COLO829 (cell line): ENCODE data around the gene NAV2.

ENCODE experiments used
- DNase-seq: peaks from one replicate; pipeline ENCODE4 v3.0.0; 2012; ENCODE audit warnings: low spot score

The NAV2 gene

DNA sequence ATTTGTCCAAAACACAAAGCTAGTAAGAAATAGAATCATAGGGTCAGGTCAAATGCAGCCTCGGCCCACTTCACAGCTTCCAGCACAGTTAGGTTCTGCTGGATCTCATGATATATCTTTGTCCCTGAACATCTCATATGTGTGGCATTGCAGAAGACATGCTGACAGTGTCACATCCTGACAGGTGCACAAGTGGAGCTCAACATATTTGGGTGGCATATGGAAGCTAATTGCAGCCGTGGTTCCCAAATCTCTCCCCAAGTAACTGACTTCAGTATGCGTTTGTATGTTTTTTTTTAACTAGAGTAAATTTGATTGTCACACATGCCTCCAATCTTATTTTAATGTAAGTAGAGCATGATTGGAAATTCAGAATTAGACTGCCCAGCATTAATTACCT is 33.4 kb downstream of the NAV2 start:
- no peak for DNase-seq

DNA sequence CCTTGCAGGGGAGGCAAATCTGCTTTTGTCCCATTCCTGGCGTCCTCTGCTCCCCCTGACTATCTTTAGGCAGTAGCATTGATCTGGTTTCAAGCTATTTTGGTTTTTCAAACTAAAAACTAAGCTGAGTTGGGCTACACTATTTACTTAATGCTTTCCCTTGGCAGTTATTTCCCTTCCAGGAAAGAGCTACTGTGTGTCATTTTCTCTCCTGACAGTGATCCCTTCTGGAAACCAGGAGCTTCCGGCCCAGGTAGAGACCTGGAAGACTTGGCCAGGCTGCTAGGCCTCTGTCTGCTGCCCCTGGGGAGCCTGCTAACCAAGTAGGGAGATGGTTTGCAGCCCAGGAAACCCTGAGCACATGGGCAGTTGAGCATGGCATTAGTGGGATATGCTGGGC is 35.0 kb downstream of the NAV2 start:
- DNase-seq = no peak

DNA sequence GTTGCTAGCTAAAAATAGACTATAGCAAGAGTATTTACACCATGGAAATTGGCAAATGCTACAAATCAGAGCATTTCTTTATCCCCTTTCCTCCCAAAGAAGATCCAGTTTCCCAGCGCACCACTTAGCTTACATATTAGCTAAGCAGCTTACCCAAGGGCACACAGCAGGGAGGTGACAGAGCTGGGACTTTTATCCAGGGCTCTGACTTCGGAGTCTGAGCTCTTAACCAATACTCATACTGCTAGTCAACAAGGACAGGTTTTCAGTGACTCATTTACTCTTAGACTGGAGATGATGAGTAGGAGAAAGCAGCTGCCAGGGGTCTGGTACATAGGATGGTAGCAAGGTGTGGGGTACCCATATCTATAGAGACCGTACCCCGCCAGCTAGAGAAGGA is 38.4 kb downstream of the NAV2 start:
- no peak for DNase-seq

DNA sequence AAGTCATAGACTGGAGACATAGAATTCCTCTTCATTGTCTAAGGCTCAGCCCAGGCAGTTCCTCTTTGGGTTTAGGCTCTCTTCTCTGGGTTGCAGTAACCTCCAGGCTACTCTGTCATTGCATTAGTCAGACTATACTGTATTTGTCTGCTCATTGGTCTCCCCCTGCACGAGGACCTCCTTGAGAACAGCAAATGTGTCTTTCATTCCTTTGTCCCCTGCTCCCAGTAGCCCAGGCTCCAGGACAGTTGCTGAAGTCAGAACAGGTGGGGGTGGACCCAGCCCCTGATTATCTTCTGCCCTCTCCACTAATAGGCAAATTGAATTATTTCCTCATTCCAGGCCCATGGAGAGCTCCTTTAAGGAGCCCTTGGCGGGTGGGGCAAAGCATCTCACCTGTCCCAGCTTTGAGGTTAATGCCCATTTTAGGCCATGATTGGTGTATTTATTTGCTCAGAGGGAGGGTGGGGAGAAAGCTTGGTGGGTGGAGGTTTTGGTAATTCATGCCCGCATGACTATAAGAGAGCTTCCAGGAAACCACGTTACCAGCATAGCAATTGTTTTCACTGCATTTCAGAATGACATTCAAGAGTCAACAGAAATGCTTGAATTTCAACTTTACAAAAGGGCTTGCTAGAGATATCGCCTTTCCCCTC is 40.9 kb downstream of the NAV2 start:
- DNase-seq = no peak

DNA sequence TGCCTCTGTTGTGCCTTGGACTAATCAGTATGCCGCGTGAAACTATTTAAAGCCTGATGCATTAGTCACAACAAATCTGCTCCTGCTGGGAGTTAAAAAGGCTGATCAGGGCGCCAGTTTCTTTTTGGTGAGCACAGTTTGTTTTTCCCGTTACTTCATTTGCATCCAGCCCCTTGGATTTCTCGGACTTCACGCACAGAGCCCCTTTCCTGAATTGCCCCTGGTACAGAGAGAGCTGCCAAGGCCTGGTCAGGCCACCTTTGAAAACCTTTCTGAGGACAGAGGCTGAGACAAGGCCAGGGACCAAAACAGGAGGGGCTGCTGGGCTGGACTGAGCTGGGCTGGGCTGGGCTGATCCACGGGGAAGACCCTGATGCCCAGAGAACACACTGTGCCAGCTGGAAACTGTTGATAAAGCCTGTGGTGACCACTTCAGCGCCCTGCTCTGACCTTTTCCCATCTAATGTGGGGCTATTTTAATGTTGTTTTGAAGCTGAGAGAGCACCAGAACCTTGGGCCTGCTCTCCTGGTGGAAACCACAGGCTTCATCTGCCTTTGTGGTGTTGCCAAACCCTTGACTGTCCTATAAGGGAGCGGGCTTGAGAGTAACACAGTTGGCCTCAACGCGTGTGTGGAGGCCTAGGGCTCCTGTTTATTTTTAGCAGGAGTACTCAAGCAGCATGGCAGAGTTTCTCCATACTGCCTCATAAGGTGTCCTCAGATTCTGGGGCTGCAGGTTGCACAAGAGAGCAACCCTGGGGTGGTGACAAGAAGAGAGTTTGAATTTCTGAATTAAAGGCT is 44.2 kb downstream of the NAV2 start:
- no peak for DNase-seq

DNA sequence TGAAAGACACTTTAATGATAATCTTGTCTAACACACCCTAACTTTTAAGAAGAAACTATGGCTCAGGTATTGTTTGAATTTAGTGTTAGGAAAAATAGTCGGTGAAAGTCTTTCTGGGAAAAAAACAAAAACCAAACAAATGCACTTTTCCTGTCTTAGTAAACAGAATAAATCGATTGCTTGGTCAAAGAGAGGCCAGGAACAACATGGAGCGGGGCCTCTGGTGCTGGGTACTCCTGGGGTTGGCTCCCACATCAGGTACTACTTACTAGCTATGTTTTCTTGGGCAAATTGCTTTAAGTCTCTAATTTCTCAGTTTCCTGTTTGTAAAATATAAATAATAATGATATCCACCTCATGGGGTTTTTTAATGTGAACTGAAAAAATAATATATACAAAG is 46.8 kb downstream of the NAV2 start:
- DNase-seq = no peak

DNA sequence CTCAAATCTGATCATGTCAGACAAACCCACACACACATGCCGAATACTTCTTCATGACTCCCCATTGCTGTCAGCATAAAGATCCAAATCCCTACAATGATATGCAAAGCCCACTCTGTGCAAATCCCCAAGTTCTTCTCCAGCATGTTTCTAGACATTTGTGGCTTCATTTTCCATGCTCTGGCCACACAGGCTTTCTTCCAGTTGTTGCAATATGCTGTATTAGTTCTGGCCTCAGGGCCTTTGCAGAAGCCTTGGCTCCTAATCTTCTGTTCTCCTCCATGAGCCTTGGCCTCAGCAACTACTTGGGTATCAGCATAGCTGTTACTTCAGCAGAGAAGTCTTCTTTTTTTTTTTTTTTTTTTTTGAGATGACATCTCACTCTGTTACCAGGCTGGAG is 49.6 kb downstream of the NAV2 start:
- no peak for DNase-seq

DNA sequence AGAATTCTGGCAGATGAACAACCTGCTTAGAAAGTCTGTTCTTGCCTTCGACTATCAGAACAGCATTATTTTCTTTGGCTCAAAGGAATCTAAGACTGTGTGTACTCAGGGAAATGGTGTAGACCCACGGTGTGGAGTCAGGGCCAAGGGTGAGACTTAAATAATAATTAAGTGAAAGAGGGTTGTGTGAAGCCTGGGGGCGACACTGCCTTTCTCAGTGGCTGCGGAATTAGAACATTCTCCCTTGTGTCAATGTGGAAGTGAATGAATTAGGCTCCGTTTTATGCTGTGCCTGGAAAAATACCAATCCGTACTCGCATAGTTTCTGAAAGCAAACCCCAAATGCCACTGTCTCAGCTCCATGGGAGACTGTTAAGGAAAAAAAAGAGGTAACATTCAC is 50.7 kb downstream of the NAV2 start:
- DNase-seq = no peak

DNA sequence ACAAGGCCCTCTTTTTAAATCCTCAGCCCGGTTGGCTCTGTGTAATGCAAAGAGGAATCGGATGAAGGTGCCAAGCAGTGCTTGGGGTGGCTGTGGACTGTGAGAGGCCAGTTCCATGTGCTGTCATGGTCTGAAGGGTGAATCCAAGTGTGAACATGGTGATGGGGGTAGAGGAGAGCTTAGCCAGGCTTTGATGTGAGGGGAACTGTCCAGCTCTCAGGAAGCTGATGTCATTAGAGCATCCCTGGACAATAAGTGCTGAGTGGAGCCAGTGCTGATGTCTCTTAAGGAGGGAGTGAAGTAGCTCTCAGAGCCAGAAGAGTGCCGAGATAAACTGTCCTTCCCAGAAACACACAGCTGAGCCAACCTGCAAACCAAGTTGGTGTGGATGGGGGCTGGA is 53.6 kb downstream of the NAV2 start:
- no peak for DNase-seq

DNA sequence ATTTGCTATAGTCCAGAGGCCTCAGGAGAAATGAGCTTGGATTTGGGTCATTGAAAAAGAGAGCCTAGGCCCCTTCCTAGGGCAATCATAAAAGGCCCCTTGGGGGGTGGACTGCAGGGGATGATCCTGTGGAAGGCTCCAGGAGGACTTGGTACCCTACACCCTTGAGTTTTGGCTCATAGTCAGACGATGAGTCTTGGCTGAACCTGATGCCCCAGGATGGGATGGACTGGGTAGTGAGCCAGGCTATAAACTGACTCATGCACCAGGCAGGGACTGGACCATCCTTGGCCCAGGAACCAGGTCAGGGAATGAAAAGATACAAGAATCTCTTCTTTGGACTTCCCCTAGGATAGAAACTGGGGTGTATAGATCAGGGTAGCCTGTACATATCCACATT is 54.2 kb downstream of the NAV2 start:
- no peak for DNase-seq

DNA sequence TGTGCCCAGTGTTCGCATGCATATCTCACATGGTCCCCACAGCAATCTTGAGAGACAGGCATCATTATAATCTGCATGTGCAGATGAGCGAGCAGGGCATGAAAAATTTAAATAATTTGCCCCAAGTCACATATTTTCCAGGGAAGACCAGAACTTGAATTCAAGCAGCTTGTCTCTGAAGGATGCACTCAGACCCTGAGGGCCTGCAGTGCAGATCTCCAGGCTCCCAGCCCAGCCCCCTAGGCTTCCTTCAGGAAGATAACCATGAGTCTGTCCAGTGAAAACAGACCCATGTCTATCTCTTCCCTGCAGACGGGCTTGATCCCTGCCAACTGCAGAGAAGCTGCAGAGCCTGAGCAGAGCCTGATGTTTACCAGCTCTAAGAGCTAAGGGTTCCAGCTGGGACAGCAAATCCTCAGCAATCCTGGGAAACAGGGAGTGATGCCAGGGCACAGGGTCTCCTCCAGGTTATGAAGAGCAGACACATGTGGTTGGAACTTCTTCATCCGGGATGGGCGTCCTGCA is 55.1 kb downstream of the NAV2 start:
- no peak for DNase-seq

DNA sequence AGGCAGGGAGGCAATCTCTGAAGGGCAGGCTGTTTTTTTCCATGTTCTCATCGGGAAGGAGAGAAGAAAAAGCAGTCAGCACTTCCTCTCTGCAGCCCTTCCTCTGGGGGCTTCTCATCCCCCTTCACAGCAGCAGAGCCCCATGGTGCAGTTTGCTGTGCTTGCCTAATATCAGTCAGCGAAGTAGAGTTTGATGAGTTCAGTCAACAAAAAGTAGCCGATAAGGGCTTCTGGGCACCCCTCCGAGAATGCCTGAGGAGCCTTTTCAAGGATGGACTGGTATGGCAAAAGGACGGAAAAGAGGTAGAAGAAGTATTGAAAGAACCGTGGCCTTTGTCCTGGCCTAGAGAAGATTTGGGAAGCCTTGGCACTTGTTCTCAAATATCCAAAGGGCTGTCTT is 55.6 kb downstream of the NAV2 start:
- no peak for DNase-seq

DNA sequence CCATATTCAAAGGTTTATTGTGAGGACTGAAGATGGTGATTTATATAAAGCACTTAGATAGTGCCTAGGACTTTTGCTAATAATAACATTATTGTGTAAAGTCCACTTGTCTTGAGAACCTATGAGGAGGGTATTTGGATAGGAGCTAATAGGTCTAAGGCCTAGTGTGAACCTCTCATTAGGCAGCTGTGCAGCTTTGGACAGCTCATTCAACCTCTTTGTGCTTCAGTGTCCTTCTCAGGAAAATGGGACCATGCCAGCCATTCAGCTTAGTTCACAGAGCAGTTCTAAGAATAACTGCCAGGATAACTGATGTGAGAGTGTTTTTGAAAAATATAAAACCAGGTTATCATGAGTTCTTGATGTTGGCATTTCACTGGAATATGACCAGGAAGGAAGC is 56.2 kb downstream of the NAV2 start:
- DNase-seq = no peak

DNA sequence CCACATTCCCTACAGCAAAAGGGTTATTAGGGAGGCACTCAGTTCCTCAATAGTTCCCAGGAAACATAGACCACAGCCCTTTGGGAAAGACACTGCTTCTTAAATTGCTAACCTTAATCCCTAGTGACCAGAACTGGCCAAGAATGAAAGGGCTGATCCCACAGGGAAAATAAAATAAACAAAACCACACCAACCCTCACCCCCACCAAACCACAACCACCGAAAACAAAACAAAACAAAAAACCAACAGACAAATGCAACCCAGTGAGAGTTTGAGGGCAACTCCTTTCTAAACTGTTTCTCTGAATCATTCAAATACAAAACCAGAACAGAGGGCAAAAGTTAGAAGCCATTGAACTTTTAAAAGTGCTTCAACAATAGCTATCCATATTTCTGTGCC is 57.2 kb downstream of the NAV2 start:
- DNase-seq = no peak

DNA sequence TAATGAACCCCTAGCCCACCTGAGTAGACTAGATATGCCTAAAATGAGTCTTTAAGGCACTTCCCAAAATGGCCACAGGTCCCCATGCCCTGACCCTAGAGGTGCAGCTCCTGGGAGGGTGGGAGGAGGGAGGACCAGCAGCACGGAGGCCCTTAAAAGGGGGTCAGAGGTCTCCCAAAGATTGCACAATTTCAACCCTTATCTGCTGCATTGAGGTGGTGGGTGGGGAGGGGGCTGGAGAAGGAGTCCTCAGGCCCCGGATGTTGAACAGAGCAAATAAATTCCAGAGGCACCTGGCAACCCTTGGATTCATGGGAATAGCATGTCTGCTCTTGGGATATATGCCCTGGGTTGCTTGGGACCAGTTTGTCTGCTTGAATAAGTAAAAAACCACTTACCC is 57.6 kb downstream of the NAV2 start:
- no peak for DNase-seq

DNA sequence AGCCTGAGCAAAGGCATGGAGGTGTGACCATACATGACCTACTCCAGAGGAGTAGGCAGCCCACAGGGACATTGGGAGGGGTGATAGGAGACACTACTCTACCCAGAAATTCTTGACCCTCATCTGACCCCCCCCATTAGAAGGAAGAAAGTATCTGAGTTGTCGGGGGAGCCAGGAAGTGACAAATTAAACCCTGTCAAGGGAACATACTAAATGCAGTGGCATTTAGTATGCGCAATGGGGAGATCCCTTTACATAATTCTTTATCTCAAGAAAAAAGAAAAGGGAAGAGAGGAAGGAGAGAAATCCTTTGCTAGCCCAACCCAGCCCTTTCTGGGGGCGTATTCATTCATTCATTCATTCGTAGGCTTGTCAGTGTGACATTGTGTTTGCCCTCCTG is 58.8 kb downstream of the NAV2 start:
- no peak for DNase-seq

DNA sequence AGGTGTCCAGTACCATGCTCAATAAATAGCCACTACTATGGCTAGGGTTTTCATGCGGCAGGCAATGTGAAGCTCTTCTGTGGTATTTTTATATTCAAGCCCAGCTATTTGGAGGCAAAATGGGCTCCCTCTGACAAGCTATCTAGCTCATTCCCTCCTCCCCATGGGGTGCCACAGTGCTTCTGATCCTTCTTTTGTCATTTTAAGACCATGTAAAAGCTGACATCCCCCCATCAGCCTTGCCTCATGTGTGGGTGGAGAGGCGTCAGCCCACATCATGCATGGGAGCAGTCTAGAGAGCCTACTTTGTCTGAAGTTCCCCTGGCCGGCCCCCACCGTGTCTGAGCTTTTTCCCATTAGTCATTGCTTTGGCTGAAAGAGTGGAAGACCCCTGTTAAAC is 59.8 kb downstream of the NAV2 start:
- DNase-seq = no peak

DNA sequence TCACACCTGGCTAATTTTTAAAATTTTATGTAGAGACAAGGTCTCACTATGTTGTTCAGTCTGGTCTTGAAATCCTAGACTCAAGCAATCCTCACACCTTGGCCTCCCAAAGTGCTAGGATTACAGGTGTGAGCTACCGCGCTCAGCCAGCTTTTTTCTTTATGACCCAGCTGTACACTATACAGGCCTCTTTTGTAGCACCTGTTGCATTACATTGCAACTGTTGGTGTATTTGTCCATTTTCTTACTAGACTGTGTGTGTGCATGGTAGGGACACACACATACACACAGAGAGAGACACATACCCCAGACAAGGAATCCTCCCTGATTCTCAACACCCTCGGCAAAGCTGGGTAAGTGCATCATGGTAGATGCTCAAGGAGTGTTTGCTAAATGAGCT is 61.7 kb downstream of the NAV2 start:
- no peak for DNase-seq

DNA sequence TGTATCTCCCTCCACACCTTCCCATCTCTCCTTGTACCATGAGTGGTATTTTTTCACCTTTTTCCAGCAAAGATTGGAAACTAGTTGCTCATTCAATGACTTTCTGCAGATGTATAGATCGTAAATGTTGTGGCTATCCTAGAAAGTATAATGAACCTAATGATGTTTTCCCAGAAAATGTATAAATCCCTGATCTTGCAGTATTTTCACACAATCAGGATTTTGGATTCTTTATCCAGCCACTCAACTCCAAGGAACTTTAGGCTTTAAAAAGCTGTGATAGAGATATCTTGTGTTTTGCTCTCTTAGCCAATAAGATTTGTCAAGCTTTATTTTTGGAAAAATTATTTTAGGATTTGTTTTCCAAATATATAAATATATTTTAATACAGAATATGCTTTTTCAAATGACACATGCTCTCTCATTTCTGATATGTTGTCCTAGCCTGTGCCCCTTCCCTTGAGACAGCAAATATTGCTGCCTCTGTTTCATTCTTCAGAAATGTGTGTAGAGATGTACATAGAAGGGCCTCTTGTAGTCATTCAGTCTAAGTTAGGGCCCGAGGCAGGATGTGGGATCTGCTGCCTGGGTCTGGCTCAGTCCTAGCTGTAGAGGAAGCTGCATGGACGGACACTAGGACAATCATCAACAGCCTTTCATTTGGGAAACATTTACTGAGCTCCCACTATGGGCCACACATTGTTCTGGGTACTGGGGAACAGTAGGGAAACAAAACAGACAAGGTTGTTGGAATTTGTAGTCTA is 62.4 kb downstream of the NAV2 start:
- no peak for DNase-seq

DNA sequence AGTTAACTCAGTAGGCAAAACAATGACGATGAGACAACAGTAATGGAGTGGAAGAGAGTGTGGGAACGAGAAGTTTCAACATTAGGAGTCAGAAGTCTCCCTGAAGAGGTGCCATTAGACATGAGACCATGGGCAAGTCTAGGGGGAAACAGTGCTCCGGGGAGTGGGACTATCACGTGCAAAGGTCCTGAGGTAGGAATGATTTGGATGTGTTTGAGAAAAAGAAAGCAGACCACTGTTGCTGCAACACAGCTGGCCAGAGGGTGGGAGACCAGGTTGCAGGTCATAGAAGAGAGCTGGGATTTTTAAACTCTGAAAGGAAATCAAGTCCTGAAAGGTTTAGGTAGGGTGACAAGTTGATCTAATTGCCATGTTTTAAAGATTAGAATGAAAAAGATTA is 63.0 kb downstream of the NAV2 start:
- no peak for DNase-seq

DNA sequence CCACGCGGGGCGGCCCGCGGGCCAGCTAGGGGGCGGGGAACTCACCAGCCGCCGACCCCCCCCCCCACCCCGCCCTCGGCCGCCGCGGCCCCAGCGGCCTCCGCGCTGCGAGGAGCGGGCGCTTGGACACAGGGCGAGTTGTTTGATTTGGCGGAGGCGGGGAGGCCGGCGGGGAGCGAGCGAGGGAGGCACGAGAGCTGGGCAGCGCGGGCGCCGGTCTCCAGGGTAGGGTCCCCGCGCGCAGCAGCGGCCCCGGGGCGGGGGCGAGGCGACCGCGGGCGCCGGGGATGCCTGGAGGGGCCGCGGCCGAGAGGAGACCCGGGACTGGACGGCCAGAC is 64.4 kb downstream of the NAV2 start:
- DNase-seq = no peak

DNA sequence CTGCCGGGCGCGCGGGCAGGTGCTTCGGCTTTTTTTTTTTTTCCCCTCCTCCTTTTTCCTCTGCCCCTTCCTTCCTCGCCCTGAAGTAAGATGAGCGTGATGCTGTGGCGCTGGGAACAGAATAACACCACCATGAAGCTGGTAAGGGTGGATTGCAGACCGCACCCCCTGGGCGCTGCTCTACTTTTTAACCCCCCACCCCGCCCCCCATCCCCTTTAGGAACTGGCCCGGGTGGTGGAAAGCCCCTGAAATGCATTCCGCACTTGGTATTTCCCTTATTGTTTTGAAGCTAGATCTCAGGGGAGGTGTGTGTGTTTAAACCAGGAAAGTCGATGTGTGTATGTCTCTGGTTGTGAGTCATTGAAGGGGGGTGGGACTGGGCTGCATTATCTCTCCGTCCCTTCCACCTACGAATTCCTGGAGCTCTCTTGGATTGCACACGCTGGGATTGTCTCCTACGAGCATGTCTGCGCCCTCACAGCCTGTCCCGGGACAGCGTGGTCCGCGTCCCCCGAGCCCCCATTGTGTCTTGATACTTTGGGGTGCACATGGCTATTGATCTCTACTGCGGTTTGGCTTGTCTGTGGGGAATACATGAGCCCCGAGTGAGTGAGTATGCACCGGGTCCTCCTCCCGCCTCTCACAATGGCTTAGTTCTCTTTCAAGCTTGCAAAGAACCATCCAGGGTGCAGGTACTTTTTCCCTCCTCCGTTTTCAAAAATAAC is 64.9 kb downstream of the NAV2 start:
- no peak for DNase-seq

DNA sequence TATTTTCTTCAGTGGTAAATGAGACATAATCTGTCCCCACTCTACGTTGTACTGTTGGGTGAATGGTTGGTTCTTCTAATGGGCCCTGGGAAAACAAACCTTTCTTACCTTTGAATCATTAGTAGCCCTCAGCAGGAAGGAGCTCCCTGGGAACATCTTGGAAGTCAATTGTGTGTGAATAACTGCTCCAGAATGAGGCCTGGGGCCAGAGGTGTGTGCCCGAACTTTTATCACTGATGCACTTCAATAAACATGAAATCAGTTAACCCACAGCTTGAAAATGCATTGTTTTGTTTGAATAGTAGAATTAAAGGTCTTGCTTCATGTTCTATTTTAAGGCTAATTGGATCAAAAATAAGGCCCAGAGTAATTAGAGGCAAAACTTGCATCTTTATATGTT is 67.1 kb downstream of the NAV2 start:
- no peak for DNase-seq
